HG03378 (cell line): ENCODE measurements around the gene HOXD13.

ENCODE experiments used
- ATAC-seq: cut with Tn5 transposase; IDR thresholded peaks from one replicate; pipeline ENCODE4 v1.9.1; 2021; ENCODE audit warnings: mild to moderate bottlenecking, moderate library complexity; ENCODE audit not compliant: unreplicated experiment

Gene HOXD13

GRCh38 chr2:176118601-176119339, 26.2 kb downstream of the HOXD13 start:
- ATAC-seq, result no peak

GRCh38 chr2:176120364-176121189, 28.1 kb downstream of the HOXD13 start:
- no peak for ATAC-seq

- no peak for ATAC-seq
Measured at GRCh38 chr2:176121190-176122051, 28.9 kb downstream of the HOXD13 start.

GRCh38 chr2:176122052-176122682, 29.6 kb downstream of the HOXD13 start:
- ATAC-seq, result no peak

GRCh38 chr2:176122683-176123410, 30.3 kb downstream of the HOXD13 start, which contains the start of gene HOXD9:
TSS of gene HOXD9 (plus strand) at chr2:176122719. CDS start at chr2:176122769, 50 bp downstream.
- no peak for ATAC-seq

GRCh38 chr2:176123411-176124109, 31.0 kb downstream of the HOXD13 start:
- ATAC-seq, result no peak

GRCh38 chr2:176124110-176124946, 31.8 kb downstream of the HOXD13 start:
- ATAC-seq, result no peak

- no peak for ATAC-seq
Measured at GRCh38 chr2:176124947-176125771, 32.6 kb downstream of the HOXD13 start.

GRCh38 chr2:176125772-176126054, 33.2 kb downstream of the HOXD13 start:
- no peak for ATAC-seq

- ATAC-seq, result no peak
Measured at GRCh38 chr2:176126929-176127773, 34.6 kb downstream of the HOXD13 start.

GRCh38 chr2:176127774-176128072, 35.2 kb downstream of the HOXD13 start:
- no peak for ATAC-seq

- ATAC-seq, result no peak
Measured at GRCh38 chr2:176128172-176128981, 35.9 kb downstream of the HOXD13 start.

- no peak for ATAC-seq
Measured at GRCh38 chr2:176128982-176129796, 36.7 kb downstream of the HOXD13 start, which contains the start of gene HOXD8. TSS of gene HOXD8 (plus strand) at chr2:176129705. CDS start at chr2:176130367, 662 bp downstream.

GRCh38 chr2:176129813-176130146, 37.3 kb downstream of the HOXD13 start:
- no peak for ATAC-seq

GRCh38 chr2:176130147-176130956, 37.8 kb downstream of the HOXD13 start:
- ATAC-seq, result no peak
